ENCODE results near the gene DENND4A.

DNA sequence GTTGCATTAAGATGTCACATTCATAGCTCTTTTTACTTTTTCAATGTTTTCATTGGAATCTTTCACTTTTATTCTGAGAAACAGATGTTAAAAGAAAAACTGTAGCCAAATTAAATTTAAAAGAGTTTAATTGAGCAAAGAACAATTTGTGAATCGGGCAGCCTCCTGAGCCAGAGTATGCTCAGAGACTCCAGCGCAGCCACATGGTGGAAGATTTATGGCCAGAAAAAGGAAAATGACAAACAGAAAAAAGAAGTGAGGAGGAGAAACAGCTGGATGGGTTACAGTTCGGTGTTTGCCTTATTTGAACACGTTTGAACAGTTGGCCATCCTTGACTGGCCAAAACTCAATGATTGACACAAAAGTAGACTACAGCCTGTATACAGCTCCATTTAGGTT lies 43.4 kb upstream of the DENND4A start:
- TF ChIP-seq TCF7L2 (IDR thresholded peaks at IDR 0.05; ENCODE audit: borderline replicate concordance, low read depth, low read length) (no peak), ZNF792 (tag by site-specific recombination; IDR thresholded peaks at IDR 0.05) (no peak), ZNF623 (tag by site-specific recombination; IDR thresholded peaks at IDR 0.05) (no peak), ZNF132 (tag by site-specific recombination; IDR thresholded peaks at IDR 0.05; ENCODE audit: borderline replicate concordance) (no peak), ZNF561 (tag by site-specific recombination; IDR thresholded peaks at IDR 0.05; ENCODE audit: borderline replicate concordance) (no peak)
- TF ChIP-seq, protein P1, sequence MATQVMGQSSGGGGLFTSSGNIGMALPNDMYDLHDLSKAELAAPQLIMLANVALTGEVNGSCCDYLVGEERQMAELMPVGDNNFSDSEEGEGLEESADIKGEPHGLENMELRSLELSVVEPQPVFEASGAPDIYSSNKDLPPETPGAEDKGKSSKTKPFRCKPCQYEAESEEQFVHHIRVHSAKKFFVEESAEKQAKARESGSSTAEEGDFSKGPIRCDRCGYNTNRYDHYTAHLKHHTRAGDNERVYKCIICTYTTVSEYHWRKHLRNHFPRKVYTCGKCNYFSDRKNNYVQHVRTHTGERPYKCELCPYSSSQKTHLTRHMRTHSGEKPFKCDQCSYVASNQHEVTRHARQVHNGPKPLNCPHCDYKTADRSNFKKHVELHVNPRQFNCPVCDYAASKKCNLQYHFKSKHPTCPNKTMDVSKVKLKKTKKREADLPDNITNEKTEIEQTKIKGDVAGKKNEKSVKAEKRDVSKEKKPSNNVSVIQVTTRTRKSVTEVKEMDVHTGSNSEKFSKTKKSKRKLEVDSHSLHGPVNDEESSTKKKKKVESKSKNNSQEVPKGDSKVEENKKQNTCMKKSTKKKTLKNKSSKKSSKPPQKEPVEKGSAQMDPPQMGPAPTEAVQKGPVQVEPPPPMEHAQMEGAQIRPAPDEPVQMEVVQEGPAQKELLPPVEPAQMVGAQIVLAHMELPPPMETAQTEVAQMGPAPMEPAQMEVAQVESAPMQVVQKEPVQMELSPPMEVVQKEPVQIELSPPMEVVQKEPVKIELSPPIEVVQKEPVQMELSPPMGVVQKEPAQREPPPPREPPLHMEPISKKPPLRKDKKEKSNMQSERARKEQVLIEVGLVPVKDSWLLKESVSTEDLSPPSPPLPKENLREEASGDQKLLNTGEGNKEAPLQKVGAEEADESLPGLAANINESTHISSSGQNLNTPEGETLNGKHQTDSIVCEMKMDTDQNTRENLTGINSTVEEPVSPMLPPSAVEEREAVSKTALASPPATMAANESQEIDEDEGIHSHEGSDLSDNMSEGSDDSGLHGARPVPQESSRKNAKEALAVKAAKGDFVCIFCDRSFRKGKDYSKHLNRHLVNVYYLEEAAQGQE (tag by site-specific recombination; IDR thresholded peaks at IDR 0.05), result no peak
- TF ChIP-seq, protein P2, sequence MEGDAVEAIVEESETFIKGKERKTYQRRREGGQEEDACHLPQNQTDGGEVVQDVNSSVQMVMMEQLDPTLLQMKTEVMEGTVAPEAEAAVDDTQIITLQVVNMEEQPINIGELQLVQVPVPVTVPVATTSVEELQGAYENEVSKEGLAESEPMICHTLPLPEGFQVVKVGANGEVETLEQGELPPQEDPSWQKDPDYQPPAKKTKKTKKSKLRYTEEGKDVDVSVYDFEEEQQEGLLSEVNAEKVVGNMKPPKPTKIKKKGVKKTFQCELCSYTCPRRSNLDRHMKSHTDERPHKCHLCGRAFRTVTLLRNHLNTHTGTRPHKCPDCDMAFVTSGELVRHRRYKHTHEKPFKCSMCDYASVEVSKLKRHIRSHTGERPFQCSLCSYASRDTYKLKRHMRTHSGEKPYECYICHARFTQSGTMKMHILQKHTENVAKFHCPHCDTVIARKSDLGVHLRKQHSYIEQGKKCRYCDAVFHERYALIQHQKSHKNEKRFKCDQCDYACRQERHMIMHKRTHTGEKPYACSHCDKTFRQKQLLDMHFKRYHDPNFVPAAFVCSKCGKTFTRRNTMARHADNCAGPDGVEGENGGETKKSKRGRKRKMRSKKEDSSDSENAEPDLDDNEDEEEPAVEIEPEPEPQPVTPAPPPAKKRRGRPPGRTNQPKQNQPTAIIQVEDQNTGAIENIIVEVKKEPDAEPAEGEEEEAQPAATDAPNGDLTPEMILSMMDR (tag by site-specific recombination; IDR thresholded peaks at IDR 0.05), result no peak
- TF ChIP-seq, protein P3, sequence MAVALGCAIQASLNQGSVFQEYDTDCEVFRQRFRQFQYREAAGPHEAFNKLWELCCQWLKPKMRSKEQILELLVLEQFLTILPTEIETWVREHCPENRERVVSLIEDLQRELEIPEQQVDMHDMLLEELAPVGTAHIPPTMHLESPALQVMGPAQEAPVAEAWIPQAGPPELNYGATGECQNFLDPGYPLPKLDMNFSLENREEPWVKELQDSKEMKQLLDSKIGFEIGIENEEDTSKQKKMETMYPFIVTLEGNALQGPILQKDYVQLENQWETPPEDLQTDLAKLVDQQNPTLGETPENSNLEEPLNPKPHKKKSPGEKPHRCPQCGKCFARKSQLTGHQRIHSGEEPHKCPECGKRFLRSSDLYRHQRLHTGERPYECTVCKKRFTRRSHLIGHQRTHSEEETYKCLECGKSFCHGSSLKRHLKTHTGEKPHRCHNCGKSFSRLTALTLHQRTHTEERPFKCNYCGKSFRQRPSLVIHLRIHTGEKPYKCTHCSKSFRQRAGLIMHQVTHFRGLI (tag by site-specific recombination; IDR thresholded peaks at IDR 0.05), result no peak
- TF ChIP-seq, protein P4, sequence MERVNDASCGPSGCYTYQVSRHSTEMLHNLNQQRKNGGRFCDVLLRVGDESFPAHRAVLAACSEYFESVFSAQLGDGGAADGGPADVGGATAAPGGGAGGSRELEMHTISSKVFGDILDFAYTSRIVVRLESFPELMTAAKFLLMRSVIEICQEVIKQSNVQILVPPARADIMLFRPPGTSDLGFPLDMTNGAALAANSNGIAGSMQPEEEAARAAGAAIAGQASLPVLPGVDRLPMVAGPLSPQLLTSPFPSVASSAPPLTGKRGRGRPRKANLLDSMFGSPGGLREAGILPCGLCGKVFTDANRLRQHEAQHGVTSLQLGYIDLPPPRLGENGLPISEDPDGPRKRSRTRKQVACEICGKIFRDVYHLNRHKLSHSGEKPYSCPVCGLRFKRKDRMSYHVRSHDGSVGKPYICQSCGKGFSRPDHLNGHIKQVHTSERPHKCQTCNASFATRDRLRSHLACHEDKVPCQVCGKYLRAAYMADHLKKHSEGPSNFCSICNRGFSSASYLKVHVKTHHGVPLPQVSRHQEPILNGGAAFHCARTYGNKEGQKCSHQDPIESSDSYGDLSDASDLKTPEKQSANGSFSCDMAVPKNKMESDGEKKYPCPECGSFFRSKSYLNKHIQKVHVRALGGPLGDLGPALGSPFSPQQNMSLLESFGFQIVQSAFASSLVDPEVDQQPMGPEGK (tag by site-specific recombination; IDR thresholded peaks at IDR 0.05), result no peak

All from HEK293 (cell line).